Panc1 (cell line): ENCODE measurements around the gene CLEC4F. TPM values are rescaled to one million over a fixed set of nuclear protein-coding genes. Genes with fewer than 3 reads are reported as not detected.

Experiments used
- ATAC-seq: fragments of 200-7000 bp; cut with Tn5 transposase; 2 replicates; pipeline ENCODE4 v1.9.1; 2020; ENCODE audit warnings: mild to moderate bottlenecking, moderate library complexity
- BruUV-seq: library from RNA; stranded (reverse); fragments of 400-500 nt; replicated peaks from 2 replicates; lab custom pipeline; 2021; lab: Mats Ljungman, UMichigan
- CTCF ChIA-PET: fragments of 300-600 bp; sonication (Branson Sonifier 250); formaldehyde crosslinking; loops from one replicate; lab custom pipeline; 2022; ENCODE audit warnings: antibody characterized with exemption; lab: Charles Lee
- POLR2A ChIA-PET: fragments of 300-600 bp; sonication (Branson Sonifier 250); formaldehyde crosslinking; loops from one replicate; lab custom pipeline; 2022; ENCODE audit warnings: antibody characterized with exemption; lab: Charles Lee
- DNase-seq: peaks from one replicate; pipeline ENCODE4 v3.0.0-alpha.2; 2010; ENCODE audit warnings: low read depth, low spot score
- H3K27ac ChIP-seq: 2 replicates; pipeline ENCODE4 v1.5.1; 2011; ENCODE audit warnings: mild to moderate bottlenecking, low read length, inconsistent platforms
- H3K27me3 ChIP-seq: fragments of 200-500 bp; sonication (Bioruptor generic); 2 replicates; pipeline ENCODE4 v1.6.0; 2014; ENCODE audit warnings: low read length, inconsistent platforms; ENCODE audit not compliant: control insufficient read depth, insufficient read depth
- H3K36me3 ChIP-seq: fragments of 200-500 bp; sonication (Bioruptor generic); 2 replicates; pipeline ENCODE4 v1.5.1; 2014; ENCODE audit warnings: inconsistent platforms, mild to moderate bottlenecking, low read length, moderate library complexity; ENCODE audit not compliant: control insufficient read depth, insufficient read depth
- H3K4me1 ChIP-seq: 2 replicates; pipeline ENCODE4 v1.5.1; 2011; ENCODE audit warnings: inconsistent platforms, mild to moderate bottlenecking, low read length, moderate library complexity; ENCODE audit not compliant: control insufficient read depth, insufficient read depth
- H3K4me3 ChIP-seq, 2 experiments: 2 replicates each; pipeline ENCODE4 v1.5.1; 2011 to 2012; ENCODE audit warnings: low read depth in 2 of 2, low read length in 2 of 2, mild to moderate bottlenecking in 2 of 2, inconsistent platforms in 1 of 2, moderate library complexity in 1 of 2
- H3K9me3 ChIP-seq: fragments of 200-500 bp; sonication (Bioruptor generic); 2 replicates; pipeline ENCODE4 v1.5.1; 2014; ENCODE audit warnings: low read depth, mild to moderate bottlenecking, inconsistent platforms, low read length, moderate library complexity; ENCODE audit not compliant: control insufficient read depth, insufficient read depth
- POLR2AphosphoS5 ChIP-seq: IDR thresholded peaks from 2 replicates; pipeline ENCODE4 v1.6.1; 2012; ENCODE audit warnings: mild to moderate bottlenecking, low read depth, low read length, moderate library complexity
- REST ChIP-seq, 2 experiments: IDR thresholded peaks; 2 replicates each; pipeline ENCODE4 v1.6.1; 2011 to 2012; ENCODE audit warnings: low read depth in 2 of 2, control low read depth in 1 of 2, low read length in 1 of 2, mild to moderate bottlenecking in 1 of 2, moderate library complexity in 1 of 2; ENCODE audit not compliant: insufficient read depth in 1 of 2
- SIN3A ChIP-seq: IDR thresholded peaks from 2 replicates; pipeline ENCODE4 v1.6.1; 2012; ENCODE audit warnings: low read depth, mild to moderate bottlenecking, low read length, moderate library complexity, borderline replicate concordance; ENCODE audit not compliant: insufficient read depth
- TCF7L2 ChIP-seq: IDR thresholded peaks from 2 replicates; pipeline ENCODE4 v1.6.1; 2011; ENCODE audit warnings: mild to moderate bottlenecking, low read depth, low read length, inconsistent platforms
- in situ Hi-C: cut with HindIII; loops from 2 replicates; pipeline ENCODE4 v1.10.0; 2016; ENCODE audit warnings: low sequenced_read_pairs, low pct_unique_long_range_greater_than_20kb
- intact Hi-C: fragments of 100-400 bp; cut with micrococcal nuclease; formaldehyde crosslinking; loops from one replicate; pipeline ENCODE4 v1.10.0; 2022; ENCODE audit not compliant: unreplicated experiment
- total RNA-seq: library from RNA; stranded (reverse); gene quantifications from one replicate; pipeline ENCODE4 v1.2.1, GENCODE V29; 2021; ENCODE audit not compliant: unreplicated experiment
- TF ChIP-seq, protein P1 (sequence below): fragments of 450-650 bp; IDR thresholded peaks from 2 replicates; pipeline ENCODE4 v1.5.1; 2017; ENCODE audit warnings: mild to moderate bottlenecking

The CLEC4F gene
- total RNA-seq, 1 experiment from 2014 or later = not detected

- Histone ChIP-seq H3K27ac (no peak overlapping the region), H3K4me3 (no peak overlapping the region), H3K36me3 (no peaks in the 10 kb centered on the region), H3K27me3 (peaks cover 2% of the 10 kb centered on the region; the same call in 1 of the 2 replicates), H3K9me3 (no peaks in the 10 kb centered on the region), H3K4me1 (no peaks in the 10 kb centered on the region)
- POLR2A ChIA-PET = no interaction called here
- TF ChIP-seq, protein P1, sequence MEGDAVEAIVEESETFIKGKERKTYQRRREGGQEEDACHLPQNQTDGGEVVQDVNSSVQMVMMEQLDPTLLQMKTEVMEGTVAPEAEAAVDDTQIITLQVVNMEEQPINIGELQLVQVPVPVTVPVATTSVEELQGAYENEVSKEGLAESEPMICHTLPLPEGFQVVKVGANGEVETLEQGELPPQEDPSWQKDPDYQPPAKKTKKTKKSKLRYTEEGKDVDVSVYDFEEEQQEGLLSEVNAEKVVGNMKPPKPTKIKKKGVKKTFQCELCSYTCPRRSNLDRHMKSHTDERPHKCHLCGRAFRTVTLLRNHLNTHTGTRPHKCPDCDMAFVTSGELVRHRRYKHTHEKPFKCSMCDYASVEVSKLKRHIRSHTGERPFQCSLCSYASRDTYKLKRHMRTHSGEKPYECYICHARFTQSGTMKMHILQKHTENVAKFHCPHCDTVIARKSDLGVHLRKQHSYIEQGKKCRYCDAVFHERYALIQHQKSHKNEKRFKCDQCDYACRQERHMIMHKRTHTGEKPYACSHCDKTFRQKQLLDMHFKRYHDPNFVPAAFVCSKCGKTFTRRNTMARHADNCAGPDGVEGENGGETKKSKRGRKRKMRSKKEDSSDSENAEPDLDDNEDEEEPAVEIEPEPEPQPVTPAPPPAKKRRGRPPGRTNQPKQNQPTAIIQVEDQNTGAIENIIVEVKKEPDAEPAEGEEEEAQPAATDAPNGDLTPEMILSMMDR = no peak
- TF ChIP-seq REST (IDR thresholded peaks at IDR 0.05; ENCODE audit: insufficient read depth in 1 of 2, low read depth in 2 of 2, low read length in 1 of 2) (no peak), TCF7L2 (no peak)
- BruUV-seq = no TSS peak
- CTCF ChIA-PET = no interaction called here
- ATAC-seq (no peak), DNase-seq (no peak)
- in situ Hi-C loops = no loop called here
- intact Hi-C loops = no loop called here
These were observed 13.7 kb upstream of the CLEC4F start for GRCh38 chr2:70834106-70834505.

GRCh38 chr2:70833246-70833645 is 12.8 kb upstream of the CLEC4F start:
- no TSS peak for BruUV-seq
- peaks cover 2% of the 10 kb centered on the region; the same call in 1 of the 2 replicates for H3K27me3 ChIP-seq
- intact Hi-C loops = no loop called here
- DNase-seq = no peak
- H3K4me1 ChIP-seq = no peaks in the 10 kb centered on the region
- no peak overlapping the region for H3K27ac ChIP-seq
- in situ Hi-C loops = no loop called here
- CTCF ChIA-PET = no interaction called here
- H3K9me3 ChIP-seq = no peaks in the 10 kb centered on the region
- TF ChIP-seq TCF7L2 (no peak), REST (IDR thresholded peaks at IDR 0.05; ENCODE audit: insufficient read depth in 1 of 2, low read depth in 2 of 2, low read length in 1 of 2) (no peak), POLR2AphosphoS5 (no peak), SIN3A (no peak)
- TF ChIP-seq, protein P1 = no peak
- POLR2A ChIA-PET = no interaction called here
- no peak overlapping the region for H3K4me3 ChIP-seq
- no peaks in the 10 kb centered on the region for H3K36me3 ChIP-seq
- no peak for ATAC-seq
